ENCODE measurements around the gene CLBA1. TPM values are rescaled to one million over a fixed set of nuclear protein-coding genes. Genes with fewer than 3 reads are reported as not detected.
A peak's percentile ranks its signal among the peaks of the same experiment; 100 is the strongest.

The CLBA1 gene
- total RNA-seq, 1 donor from 2014 or later, result 4.5 TPM

- DNase-seq (ENCODE audit: low read depth), result no peak
- H3K4me3 ChIP-seq (ENCODE audit: low read depth, low read length), result peak overlapping the region; percentile 16
- TF ChIP-seq, protein P1, sequence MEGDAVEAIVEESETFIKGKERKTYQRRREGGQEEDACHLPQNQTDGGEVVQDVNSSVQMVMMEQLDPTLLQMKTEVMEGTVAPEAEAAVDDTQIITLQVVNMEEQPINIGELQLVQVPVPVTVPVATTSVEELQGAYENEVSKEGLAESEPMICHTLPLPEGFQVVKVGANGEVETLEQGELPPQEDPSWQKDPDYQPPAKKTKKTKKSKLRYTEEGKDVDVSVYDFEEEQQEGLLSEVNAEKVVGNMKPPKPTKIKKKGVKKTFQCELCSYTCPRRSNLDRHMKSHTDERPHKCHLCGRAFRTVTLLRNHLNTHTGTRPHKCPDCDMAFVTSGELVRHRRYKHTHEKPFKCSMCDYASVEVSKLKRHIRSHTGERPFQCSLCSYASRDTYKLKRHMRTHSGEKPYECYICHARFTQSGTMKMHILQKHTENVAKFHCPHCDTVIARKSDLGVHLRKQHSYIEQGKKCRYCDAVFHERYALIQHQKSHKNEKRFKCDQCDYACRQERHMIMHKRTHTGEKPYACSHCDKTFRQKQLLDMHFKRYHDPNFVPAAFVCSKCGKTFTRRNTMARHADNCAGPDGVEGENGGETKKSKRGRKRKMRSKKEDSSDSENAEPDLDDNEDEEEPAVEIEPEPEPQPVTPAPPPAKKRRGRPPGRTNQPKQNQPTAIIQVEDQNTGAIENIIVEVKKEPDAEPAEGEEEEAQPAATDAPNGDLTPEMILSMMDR (conservative IDR thresholded peaks at IDR 0.05; ENCODE audit: low read depth, low read length), result no peak
Measured at GRCh38 chr14:105039458-105040205, 54.0 kb downstream of the CLBA1 start.

DNA sequence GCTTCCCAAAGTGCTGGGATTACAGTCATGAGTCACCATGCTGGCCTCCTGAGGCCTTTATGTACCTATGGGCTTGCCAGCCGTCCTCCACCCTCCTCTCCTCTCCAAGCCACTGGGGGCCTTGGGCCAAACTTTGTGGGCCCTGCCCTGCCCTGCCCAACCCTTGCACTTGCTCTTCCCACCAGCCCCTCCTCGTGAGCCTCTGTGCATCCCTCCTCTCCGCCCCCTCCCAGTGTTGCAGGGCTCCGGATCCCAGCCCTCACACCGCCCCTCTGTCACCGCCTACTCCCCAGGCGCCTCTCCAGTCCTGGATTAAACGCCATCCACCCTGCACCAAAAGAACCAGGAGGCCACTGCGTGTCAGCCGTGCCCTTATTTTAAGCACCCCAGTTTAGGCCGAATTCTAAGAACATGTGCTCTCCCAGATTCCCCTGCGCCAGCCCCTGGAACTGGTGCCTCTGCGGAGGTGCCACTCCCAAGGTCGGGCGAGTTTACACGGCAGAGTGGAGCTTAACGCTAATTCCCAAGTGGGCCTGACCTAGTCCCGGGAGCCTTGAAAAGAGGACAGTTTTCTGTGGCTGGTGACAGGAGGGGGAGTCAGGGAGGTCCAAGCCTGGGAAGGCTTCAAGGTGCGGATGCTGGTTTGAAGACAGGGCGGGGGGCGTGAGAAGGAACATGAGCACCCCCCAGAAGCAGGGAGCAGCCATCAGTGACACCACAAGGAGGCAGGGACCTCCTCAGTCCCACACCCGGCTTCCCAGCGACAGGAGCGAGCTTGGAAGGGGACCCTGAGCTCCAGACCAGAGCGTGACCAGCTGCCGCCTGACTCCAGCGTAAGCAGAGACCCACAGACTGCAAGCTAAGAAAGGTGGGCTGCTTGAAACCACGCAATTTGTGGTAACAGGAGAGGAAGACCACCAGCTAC is 56.5 kb downstream of the CLBA1 start:
- TF ChIP-seq, protein P1 (conservative IDR thresholded peaks at IDR 0.05; ENCODE audit: low read depth, low read length), result no peak
- DNase-seq (ENCODE audit: low read depth), result no peak
- H3K4me3 ChIP-seq (ENCODE audit: low read depth, low read length), result no peak overlapping the region

GRCh38 chr14:105042813-105043212 is 57.2 kb downstream of the CLBA1 start:
- DNase-seq (ENCODE audit: low read depth), result no peak
- TF ChIP-seq, protein P1 (conservative IDR thresholded peaks at IDR 0.05; ENCODE audit: low read depth, low read length), result no peak
- H3K4me3 ChIP-seq (ENCODE audit: low read depth, low read length), result no peak overlapping the region

- TF ChIP-seq, protein P1 (conservative IDR thresholded peaks at IDR 0.05; ENCODE audit: low read depth, low read length), result no peak
- no peak for DNase-seq (ENCODE audit: low read depth)
- H3K4me3 ChIP-seq (ENCODE audit: low read depth, low read length), result no peak overlapping the region
Measured at GRCh38 chr14:105043641-105044040, 58.1 kb downstream of the CLBA1 start.

Other genes starting within 250 kb of the CLBA1 start
- gene SIVA1, start 232.6 kb upstream of the CLBA1 start, total RNA-seq, result 298 and 558 TPM in 2 replicates
- 162 and 203 TPM in 2 replicates for gene AKT1, start 190.0 kb upstream of the CLBA1 start, total RNA-seq
- gene ZBTB42, start 184.7 kb upstream of the CLBA1 start, total RNA-seq, result 5.4 and 7.8 TPM in 2 replicates
- gene CEP170B, start 120.5 kb upstream of the CLBA1 start, total RNA-seq, result 28.9 and 30.9 TPM in 2 replicates
- gene PLD4, start 60.9 kb upstream of the CLBA1 start, total RNA-seq, result not detected in 2 replicates
- gene AHNAK2, start 7.4 kb upstream of the CLBA1 start, total RNA-seq, result 16.6 and 20.8 TPM in 2 replicates
- gene CDCA4, start 35.3 kb downstream of the CLBA1 start, total RNA-seq, result 46.9 and 78.7 TPM in 2 replicates
- gene GPR132, start 79.6 kb downstream of the CLBA1 start, total RNA-seq, result 0.29 and 0.43 TPM in 2 replicates
- 4.1 and 5.7 TPM in 2 replicates for gene JAG2, start 183.0 kb downstream of the CLBA1 start, total RNA-seq
- gene NUDT14, start 195.5 kb downstream of the CLBA1 start, total RNA-seq, result 23.0 and 30.2 TPM in 2 replicates

Measured in epithelial cell of proximal tubule (primary cell).